Measurements from ENCODE around the gene SATB2.

The SATB2 gene

DNA sequence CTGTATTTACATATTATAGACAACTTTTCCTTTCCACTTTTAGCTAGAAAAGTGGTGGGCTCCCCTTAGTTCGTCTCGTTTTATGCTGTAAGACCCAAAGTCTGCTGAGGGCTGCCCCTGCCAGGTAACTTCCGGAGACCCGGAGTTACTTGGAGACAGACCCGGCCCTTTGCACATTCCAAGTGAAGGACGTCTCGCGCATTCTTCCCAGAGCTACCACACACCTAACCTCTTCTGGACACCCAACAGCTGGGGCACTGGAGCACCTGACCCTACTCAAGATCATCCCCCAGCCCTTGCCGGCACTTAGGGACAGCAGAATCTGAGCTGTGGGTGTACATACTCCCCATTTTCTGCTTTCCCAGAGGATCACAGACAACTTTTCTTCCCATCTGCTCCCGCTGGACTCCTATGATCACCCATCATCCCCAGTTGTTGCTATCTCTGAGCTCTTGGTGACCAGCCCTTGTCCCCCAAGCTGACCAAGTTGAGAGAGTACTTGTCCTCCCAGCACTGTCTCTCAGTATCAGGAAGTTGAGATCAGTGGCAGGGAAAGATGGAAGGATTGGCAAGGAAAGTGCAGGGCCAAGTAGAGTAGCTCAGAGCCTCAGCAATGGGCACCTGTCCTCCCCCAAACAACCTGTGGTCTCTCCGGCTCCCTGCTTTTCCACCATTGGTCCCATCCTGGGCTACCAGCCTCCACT lies 8.4 kb upstream of the SATB2 start:
- no peak for DNase-seq (ENCODE audit: low read depth in 2 of 2)

DNA sequence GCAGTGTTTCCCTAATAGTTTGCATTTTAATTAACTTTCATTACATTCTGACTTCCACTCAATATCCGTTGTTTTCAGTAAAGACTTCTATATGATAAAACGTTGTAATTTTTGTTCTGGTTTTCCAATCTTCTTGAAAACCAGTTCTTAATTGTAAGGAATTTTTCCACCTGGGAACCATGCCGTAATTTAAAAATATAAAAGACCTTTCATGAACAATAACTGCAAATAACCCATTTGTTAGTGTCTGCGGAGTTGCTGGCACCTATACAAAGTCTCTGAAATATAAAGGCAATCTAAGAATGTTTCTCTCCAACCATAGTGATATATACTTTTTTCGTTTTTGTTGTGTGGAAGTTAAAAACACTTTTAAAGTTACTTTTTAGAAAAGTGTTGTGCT lies 7.7 kb upstream of the SATB2 start:
- DNase-seq (ENCODE audit: low read depth in 2 of 2), result no peak

DNA sequence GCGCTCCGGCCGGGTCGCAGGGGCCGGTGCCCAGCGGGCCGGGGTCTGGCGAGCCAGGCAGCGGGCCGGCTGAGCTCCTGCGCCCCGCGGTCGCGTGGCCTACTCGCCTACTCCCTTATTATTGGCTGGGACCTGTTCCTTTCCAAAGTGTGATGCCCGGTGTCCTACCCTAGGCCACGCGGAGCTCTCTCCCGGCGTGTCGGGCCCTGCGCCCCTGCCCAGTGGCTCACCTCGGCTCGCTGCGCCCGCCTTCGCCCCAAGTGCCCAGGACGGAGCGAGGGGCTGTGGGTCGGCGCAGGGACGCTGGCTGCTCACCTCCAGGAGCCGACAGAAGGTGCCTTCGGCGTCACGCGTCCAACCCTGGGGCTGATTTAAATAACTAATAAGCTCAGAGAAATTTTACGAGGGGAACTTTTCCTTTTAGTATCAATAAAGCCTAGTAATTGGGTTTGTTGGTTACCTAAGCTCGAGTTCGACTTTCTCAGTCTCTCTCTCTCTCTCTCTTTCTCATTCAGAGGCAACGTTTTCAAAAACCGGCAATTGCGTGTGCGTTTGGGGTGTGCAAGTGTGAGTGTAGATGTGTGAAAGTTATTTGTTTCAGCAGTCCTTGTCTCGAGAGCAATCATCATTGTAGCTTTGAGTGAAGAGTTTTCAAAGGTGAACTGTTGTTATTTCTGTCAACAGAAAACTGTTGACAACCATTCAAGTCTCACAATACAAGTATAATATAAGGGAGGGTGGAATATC lies 7.0 kb upstream of the SATB2 start:
- DNase-seq (ENCODE audit: low read depth in 2 of 2), result no peak

DNA sequence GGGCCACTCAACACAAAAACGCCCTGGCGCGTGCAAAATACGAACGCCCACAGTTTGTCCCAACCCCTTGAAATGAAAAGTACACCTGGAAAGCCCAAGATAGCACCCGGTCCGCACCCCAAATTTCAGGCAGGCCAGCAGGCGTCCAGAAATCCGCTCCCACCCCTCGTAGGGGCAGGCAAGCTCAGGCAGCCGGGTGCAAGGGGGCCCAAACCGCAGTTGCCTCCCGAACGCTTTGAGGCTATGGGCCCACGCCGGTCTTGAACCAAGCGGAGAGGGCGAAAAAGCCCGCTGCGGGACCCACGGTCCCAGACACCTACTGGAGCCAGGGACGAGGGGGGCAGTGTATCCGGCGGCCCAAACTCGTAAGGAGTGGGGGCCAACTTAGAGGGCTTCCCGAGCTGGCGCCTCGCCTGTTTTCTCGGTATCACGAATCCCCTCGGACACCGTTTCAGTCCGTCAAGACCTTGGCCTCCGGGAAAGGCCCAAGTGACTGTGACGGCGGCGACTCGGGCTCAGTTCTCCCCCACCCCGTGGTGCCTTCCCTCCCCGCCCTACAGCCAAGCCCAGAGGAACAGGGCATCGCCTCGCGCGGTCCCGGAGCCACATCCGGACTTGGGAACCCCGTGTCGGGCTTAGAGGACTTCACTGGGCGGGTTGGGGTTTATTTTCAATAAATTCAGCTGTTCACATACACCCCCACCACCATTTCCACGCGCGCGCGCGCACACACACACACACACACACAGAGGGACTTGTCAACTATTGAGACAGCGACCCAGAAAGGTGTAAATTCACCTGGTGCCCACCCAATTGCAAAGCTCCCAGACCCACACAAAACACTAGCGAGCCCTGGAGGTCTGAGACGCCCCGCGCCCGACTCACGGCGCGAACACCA lies 6.2 kb upstream of the SATB2 start:
- no peak for DNase-seq (ENCODE audit: low read depth in 2 of 2)

- peak in 1 of 2 donors; percentile 44 for DNase-seq (ENCODE audit: low read depth in 2 of 2)
These were observed 5.4 kb upstream of the SATB2 start for GRCh38 chr2:199462956-199463692.

DNA sequence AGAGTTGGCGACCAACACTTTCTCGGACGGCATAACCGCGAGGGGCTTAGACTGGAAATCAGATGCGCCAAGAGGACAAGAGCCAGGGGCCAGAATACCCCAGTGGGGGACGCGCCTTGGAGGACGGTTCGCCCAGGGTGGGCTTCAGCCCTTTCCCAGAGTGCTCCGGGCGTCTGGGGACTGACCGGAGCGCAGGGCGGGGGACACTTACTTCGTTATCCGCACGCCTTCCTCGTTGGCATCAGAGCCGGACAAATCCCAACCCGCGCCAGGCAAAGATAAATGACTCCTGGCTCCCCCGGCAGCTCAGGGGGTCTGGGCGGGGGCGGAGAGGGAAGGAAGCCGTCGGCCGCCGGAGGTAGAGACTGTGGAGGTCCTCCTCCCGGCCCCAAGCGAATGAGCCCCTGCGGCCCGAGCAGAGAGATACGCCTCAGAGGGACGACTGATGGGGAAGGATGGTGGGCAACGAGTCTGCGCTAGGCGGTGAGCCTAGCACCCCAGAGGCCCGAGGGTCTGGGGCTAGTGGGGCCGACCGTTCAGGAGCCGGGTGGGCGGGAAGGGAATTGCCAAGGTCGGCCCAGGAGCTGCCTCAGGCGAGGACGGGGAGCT lies 4.7 kb upstream of the SATB2 start:
- DNase-seq (ENCODE audit: low read depth in 2 of 2), result no peak

DNA sequence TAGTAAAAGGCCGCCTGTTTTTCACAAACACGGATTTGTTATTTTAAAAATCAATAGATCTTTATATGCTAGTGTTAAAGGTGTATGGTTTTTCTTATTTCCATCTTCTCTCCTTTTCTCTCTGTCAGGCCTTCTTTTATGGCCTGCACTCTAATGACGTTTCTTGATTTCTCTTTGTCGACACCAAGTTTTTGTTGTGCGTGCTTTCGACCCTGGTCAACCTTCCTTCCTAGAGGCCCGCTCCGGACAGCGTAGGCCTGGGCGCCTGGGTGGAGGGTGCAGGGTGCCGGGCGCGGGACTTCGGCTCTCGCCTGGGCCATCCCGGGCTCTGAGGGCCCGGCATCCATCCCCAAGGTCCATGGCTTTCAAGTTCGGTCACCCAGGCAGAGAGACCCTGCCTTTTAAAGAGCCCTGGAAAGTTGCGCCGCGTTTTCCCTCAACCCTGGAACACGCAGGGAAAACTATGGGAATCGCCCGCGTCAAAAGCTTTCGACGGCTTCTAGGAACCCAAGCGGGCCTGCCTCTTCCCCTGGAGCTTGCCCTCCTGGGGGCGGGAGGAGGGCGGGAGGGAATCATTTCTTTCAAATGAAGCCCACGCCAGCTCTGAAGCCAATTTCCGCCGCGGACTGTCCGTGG lies 4.1 kb upstream of the SATB2 start:
- no peak for DNase-seq (ENCODE audit: low read depth in 2 of 2)

GRCh38 chr2:199460846-199461710 lies 3.3 kb upstream of the SATB2 start:
- DNase-seq (ENCODE audit: low read depth in 2 of 2), result no peak

GRCh38 chr2:199460101-199460671 lies 2.4 kb upstream of the SATB2 start:
- no peak for DNase-seq (ENCODE audit: low read depth in 2 of 2)

DNA sequence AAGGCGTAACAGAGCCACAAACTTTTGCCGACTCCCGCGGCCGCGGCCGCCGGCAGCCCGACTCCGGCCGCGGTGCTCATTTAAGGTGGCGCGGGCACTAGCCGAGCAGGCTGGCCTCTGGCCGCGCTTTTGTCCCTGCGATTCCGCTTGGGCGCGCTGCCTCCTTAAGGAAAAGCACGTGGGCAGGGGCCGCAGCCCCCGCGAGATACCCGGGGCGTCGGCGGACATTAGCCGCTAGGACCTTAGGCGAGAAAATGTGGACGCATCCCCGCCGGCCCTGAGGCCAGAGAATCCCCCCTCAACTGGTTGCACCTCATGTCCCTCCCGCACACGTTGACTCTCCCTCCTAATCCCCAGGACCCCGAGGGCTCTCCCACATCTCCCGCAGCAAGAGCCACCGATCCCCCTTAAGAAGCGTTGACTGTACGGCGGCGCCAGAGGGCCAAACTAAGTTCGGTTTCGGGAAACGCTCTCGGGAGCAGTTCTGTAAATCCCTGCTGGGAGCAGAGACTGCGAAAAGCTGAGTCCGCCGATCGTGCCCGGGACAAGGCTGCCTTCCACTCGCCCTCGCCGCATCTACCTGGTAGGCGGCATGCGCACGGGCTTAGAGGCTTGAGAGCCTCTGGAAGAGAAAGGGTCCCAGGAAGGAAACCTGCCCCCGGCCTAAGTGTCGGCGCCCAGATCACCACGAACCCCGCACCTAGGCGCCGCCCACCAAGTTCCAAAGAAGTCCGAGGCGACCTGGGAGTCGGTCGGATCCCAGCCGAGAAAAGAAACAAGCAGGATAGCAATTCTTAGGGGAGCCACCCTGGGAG lies 1.8 kb upstream of the SATB2 start:
- no peak for DNase-seq (ENCODE audit: low read depth in 2 of 2)

- no peak for DNase-seq (ENCODE audit: low read depth in 2 of 2)
These were observed 1.1 kb upstream of the SATB2 start for GRCh38 chr2:199458806-199459285.

DNA sequence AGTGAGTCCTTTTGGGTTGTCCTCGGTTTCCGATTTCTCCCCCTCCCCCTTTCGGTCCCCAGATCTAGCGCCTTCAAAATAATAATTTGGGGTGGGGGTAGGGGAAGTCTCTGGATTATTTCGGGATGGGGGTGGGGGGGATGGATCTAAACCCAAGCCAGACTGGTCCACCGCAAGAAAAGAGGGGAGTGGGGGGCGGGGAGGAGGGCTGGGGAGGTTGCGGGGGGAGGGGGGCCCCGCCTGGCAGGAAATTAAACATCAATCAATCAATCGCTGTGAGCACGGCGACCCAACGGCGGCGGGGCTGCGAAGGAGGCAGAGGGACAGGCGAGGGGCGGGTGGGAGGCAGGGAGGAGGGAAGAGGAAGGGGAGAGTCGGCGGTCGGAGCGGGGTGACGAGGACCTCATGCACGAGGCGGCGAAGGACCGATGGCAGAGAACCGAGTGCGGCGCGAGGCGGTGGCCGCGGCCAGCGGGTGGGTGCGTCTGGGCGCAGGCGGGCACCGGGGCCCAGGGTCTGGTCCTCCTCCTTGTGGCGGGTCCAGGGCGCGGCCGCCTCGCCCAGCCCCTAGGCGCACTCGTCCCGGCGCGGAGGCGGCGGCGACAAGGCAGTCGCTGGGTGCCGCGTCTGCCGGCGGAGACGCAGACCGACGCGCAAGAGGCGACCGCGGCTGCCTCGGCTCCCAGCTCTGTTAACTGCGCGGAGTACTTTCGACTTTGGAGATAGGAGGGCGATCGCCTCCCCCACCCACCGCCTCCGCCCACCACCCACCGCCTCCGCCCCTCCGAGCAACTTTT lies 468 bp upstream of the SATB2 start:
- no peak for DNase-seq (ENCODE audit: low read depth in 2 of 2)

GRCh38 chr2:199456383-199457146 lies 1.2 kb downstream of the SATB2 start:
- no peak for DNase-seq (ENCODE audit: low read depth in 2 of 2)

DNA sequence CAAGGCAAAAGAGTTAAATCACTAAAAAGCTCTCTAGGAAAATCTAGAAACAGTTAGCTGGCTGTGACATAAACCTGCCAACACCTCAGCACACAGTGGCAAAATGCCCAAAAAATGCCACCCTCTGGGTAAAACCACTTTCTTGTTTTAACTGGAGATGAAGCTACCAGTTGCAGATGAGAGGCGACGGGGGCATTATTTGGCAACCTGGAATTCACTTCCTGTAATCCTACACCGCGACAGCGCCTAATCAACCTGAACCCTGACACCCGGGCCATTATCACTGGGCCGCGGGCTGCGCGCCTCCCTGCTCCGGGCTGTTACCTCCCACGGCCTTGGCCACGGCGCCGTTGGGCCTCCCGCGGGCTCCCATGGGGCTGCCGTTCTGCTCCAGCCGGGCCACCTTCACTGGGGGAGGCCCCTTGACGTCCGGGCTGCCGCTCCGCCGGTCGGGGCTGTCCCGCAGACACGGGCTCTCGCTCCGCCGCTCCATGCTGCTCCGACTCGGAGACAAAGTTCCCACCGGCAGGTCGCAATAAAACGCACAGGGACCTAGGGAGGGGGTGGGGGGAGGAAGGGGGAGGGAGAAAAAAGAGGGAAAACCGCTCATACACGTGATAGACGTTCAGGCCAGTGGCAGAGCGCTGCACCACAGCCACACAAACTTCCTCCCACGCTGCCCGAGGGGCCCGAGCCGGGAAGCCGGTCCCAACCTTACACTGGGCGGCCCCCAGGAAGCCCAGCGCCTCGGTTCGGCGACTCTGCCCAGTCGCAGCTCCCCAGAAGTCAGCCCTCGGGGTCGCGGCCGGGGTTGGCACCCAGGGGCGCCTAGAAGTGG lies 2.0 kb downstream of the SATB2 start:
- DNase-seq (ENCODE audit: low read depth in 2 of 2), result no peak

DNA sequence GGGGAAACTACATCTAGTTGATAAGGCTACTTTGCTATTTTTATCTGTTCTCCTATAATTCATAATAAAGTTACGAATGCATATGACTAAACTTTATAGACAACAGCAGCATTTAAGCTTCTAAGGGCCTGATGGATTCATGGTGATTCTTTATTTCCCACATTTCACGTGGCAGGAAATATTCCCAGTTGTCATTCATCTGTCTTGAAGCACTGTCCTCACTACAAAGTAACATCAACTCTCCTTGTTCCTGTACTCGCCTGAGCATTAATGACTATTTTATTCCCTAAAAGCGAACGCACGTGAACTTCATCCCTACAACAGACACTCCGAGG lies 2.6 kb downstream of the SATB2 start:
- no peak for DNase-seq (ENCODE audit: low read depth in 2 of 2)

DNA sequence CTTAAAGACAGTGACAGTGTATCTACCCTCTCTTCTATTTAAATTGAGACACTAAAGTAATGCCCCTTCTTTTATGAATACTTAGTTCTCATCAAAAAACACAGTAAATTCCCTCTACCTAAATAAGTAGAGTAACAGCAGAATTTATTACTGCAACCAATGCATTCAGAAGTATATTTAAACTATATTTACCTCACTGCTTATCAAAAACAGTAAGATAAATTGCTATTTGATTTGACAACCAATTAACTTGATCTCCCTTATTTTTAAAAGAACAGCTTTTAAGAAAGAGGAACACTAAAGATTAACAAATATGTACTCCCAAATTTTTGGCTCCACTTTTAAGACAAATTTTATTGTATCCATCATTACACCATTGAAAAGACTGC lies 4.8 kb downstream of the SATB2 start:
- DNase-seq (ENCODE audit: low read depth in 2 of 2), result no peak
